ENCODE data around the gene PHKG2. TPM values are rescaled to one million over a fixed set of nuclear protein-coding genes. Genes with fewer than 3 reads are reported as not detected.

PHKG2 gene
- total RNA-seq, 1 experiment from 2014 or later = 30.9 TPM

Other genes starting within 250 kb of the PHKG2 start
- 17.5 and 19.1 TPM in 2 replicates for gene ZNF768, start 221.9 kb upstream of the PHKG2 start, total RNA-seq (2014; rRNA removed; shearing (Covaris generic))
- 5.0 and 5.6 TPM in 2 replicates for gene ZNF747, start 213.6 kb upstream of the PHKG2 start, total RNA-seq (2014; rRNA removed; shearing (Covaris generic))
- gene ZNF764, start 190.1 kb upstream of the PHKG2 start, total RNA-seq (2014; rRNA removed; shearing (Covaris generic)) = 3.0 and 3.6 TPM in 2 replicates
- gene ZNF688, start 176.7 kb upstream of the PHKG2 start, total RNA-seq (2014; rRNA removed; shearing (Covaris generic)) = 6.4 and 6.7 TPM in 2 replicates
- 2.8 and 3.9 TPM in 2 replicates for gene ZNF785, start 162.7 kb upstream of the PHKG2 start, total RNA-seq (2014; rRNA removed; shearing (Covaris generic))
- gene ZNF689, start 138.0 kb upstream of the PHKG2 start, total RNA-seq (2014; rRNA removed; shearing (Covaris generic)) = 5.6 and 6.1 TPM in 2 replicates
- gene PRR14, start 97.5 kb upstream of the PHKG2 start, total RNA-seq (2014; rRNA removed; shearing (Covaris generic)) = 6.8 and 10.9 TPM in 2 replicates
- 4.1 and 6.0 TPM in 2 replicates for gene FBRS, start 90.0 kb upstream of the PHKG2 start, total RNA-seq (2014; rRNA removed; shearing (Covaris generic))
- 2.6 and 5.3 TPM in 2 replicates for gene SRCAP, start 49.3 kb upstream of the PHKG2 start, total RNA-seq (2014; rRNA removed; shearing (Covaris generic))
- gene CFAP119, start 13.6 kb downstream of the PHKG2 start, total RNA-seq (2014; rRNA removed; shearing (Covaris generic)) = 3.4 and 4.6 TPM in 2 replicates
- gene RNF40, start 13.9 kb downstream of the PHKG2 start, total RNA-seq (2014; rRNA removed; shearing (Covaris generic)) = 45.3 and 48.2 TPM in 2 replicates
- 7.5 and 8.3 TPM in 2 replicates for gene ZNF629, start 38.8 kb downstream of the PHKG2 start, total RNA-seq (2014; rRNA removed; shearing (Covaris generic))
- 40.5 and 42.2 TPM in 2 replicates for gene BCL7C, start 145.7 kb downstream of the PHKG2 start, total RNA-seq (2014; rRNA removed; shearing (Covaris generic))
- gene CTF1, start 148.2 kb downstream of the PHKG2 start, total RNA-seq (2014; rRNA removed; shearing (Covaris generic)) = 0.24 and 0.39 TPM in 2 replicates
- 3.7 and 8.1 TPM in 2 replicates for gene FBXL19, start 175.1 kb downstream of the PHKG2 start, total RNA-seq (2014; rRNA removed; shearing (Covaris generic))
- 28.5 and 41.6 TPM in 2 replicates for gene ORAI3, start 200.6 kb downstream of the PHKG2 start, total RNA-seq (2014; rRNA removed; shearing (Covaris generic))
- 1.1 and 1.2 TPM in 2 replicates for gene SETD1A, start 209.3 kb downstream of the PHKG2 start, total RNA-seq (2014; rRNA removed; shearing (Covaris generic))
- 10.9 and 16.3 TPM in 2 replicates for gene HSD3B7, start 236.8 kb downstream of the PHKG2 start, total RNA-seq (2014; rRNA removed; shearing (Covaris generic))